Fibroblast of lung (primary cell): Measurements from ENCODE around the gene TCF4.

Experiments
- CTCF ChIP-seq, 2 donors: IDR thresholded peaks in 1 of 2; conservative IDR thresholded peaks in 1 of 2; 1 replicate in 1 of 2; 2 replicates in 1 of 2; pipeline ENCODE4 v1.5.1; 2011 to 2012; ENCODE audit warnings: low read length in 2 of 2, control low read depth in 1 of 2, inconsistent platforms in 1 of 2, low read depth in 1 of 2, mild to moderate bottlenecking in 1 of 2
- EZH2 ChIP-seq: IDR thresholded peaks from 2 replicates; pipeline ENCODE4 v1.5.1; 2012; ENCODE audit warnings: low read length, control low read depth, mild to moderate bottlenecking; ENCODE audit errors: missing control alignments

DNA sequence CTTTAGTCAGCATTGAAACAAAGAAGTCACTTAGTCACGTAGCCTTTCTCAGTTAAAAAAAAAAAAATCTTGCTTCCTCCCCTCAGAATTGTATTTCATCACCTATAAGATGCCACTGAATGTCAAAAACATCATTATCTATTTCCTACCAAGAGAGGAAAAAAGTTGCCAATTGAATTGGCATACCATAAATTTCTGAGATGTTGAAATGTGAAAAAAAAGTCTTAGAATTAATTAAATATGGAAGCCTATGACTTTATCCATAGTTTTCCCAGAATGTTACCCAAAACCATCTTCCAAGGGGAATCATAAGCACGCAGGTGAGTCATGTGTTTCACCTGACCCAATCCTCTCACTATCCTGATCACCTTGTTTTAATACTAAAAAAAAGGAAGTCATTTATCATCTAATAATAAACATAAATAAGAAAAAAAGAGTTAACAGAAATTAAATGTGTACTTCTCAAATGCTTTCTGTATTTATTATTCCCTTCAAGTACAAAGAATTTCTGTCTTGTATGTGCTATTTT, 205.7 kb downstream of the TCF4 start:
- no peak for TF ChIP-seq CTCF (conservative IDR thresholded peaks at IDR 0.05 in 1 of 2, IDR thresholded peaks at IDR 0.05 in 1 of 2; ENCODE audit: low read depth in 1 of 2, low read length in 2 of 2)
- no peak for TF ChIP-seq EZH2
